Left lung (tissue), 10 donors: ENCODE measurements around the gene VPS37C. TPM values are rescaled to one million over a fixed set of nuclear protein-coding genes. Genes with fewer than 3 reads are reported as not detected.

Experiments used
- ATAC-seq: fragments of 200-7000 bp; cut with Tn5 transposase; one replicate; pipeline ENCODE4 v1.9.1; 2020; ENCODE audit warnings: moderate library complexity
- DNase-seq, 4 donors: peaks; one replicate each; pipeline ENCODE4 v3.0.0-alpha.2; 2013 to 2020
- H3K27ac ChIP-seq, 2 donors: fragments of 200-600 bp; sonication (generic) in 1 of 2; one replicate each; pipeline versions ENCODE4 v1.5.0 to v1.8.0; 2020 to 2021
- H3K27me3 ChIP-seq, 2 donors: fragments of 200-600 bp; sonication (generic) in 1 of 2; one replicate each; pipeline versions ENCODE4 v1.5.0 to v1.8.0; 2020 to 2021
- H3K36me3 ChIP-seq, 2 donors: fragments of 200-600 bp; sonication (generic) in 1 of 2; one replicate each; pipeline versions ENCODE4 v1.5.0 to v1.8.0; 2020 to 2021
- H3K4me1 ChIP-seq, 2 donors: fragments of 200-600 bp; one replicate each; pipeline ENCODE4 v1.8.0; 2021
- H3K4me3 ChIP-seq, 2 donors: fragments of 200-600 bp; sonication (generic) in 1 of 2; one replicate each; pipeline versions ENCODE4 v1.5.0 to v1.8.0; 2020 to 2021; ENCODE audit warnings: mild to moderate bottlenecking in 1 of 2
- H3K9me3 ChIP-seq, 2 donors: fragments of 200-600 bp; sonication (generic) in 1 of 2; one replicate each; pipeline versions ENCODE4 v1.5.0 to v1.8.0; 2020 to 2021
- intact Hi-C, 2 donors: fragments of 100-400 bp; cut with DNase I; formaldehyde crosslinking; loops; one replicate each; pipeline versions ENCODE4 v1.11.2 to v1.14.2; 2022
- polyA plus RNA-seq, 6 donors: library from polyadenylated mRNA; unstranded; fragments of 120-200 nt; gene quantifications; one replicate each; pipeline ENCODE4 v1.2.1, GENCODE V29; 2013; ENCODE audit not compliant: insufficient read length in 6 of 6
- total RNA-seq, 2 donors: library from RNA; stranded (reverse); fragmentation: NEBNext Ultra II Directional; extraction: Animal tissue kit (Norgen Biotek cat#: 25700); gene quantifications; one replicate each; pipeline ENCODE4 v1.2.1, GENCODE V29; 2021
- TF ChIP-seq, protein P1 (sequence below), 2 donors: fragments of 200-600 bp; sonication (generic) in 1 of 2; IDR thresholded peaks; one replicate each; pipeline versions ENCODE4 v1.5.0 to v1.8.0; 2021; ENCODE audit warnings: antibody characterized with exemption in 2 of 2
- donor health status: DM: no; HTN: yes; CAD: no.
- donor health status: DM: no; HTN: no; CAD: no.

VPS37C gene
- total and polyA plus RNA-seq, 8 donors, result 14.7 to 30.8 (median 17.7) TPM

DNA sequence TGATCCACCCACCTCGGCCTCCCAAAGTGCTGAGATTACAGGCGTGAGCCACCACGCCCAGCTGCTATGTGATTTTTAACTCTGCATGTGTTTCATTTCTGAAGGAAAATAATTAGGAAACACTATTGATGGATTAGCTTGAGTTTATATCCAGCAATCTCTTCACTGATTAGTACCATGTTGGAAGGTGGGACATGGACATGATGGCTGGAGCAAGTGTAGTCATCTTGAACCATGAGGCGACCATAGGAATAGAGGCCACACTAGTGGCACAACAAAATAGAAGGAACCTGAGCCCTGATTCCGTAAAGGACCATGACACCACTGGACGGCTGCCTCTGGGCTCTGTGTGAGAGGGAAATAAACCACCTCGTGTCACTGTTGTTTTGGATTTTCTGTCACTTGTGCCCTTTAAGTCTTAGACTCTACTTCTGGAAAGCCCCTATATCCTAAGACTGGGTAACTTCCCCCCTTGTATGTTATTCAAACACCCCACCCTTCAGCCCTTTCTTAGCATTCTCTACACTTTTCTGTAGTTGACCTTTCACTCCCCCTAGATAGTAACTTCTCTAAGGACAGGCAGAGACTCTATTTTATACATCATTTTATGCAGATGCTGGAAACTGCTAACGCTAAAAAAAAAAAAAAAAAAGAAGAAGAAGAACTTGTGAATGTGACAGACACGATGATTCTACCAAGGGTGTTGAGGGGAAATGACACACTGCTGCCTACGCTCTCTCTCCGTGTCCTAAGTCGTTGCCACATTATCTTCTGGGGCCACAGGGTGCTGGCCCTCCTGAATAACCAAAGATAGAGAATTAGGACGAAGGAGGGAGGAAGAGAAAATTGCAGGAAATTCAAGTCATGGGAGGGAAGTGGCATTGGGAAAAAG lies 2.7 kb upstream of the VPS37C start:
- H3K27me3 ChIP-seq, result no peaks in the 10 kb centered on the region
- TF ChIP-seq, protein P1, sequence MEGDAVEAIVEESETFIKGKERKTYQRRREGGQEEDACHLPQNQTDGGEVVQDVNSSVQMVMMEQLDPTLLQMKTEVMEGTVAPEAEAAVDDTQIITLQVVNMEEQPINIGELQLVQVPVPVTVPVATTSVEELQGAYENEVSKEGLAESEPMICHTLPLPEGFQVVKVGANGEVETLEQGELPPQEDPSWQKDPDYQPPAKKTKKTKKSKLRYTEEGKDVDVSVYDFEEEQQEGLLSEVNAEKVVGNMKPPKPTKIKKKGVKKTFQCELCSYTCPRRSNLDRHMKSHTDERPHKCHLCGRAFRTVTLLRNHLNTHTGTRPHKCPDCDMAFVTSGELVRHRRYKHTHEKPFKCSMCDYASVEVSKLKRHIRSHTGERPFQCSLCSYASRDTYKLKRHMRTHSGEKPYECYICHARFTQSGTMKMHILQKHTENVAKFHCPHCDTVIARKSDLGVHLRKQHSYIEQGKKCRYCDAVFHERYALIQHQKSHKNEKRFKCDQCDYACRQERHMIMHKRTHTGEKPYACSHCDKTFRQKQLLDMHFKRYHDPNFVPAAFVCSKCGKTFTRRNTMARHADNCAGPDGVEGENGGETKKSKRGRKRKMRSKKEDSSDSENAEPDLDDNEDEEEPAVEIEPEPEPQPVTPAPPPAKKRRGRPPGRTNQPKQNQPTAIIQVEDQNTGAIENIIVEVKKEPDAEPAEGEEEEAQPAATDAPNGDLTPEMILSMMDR (IDR thresholded peaks at IDR 0.05), result no peak
- H3K36me3 ChIP-seq, result no peaks in the 10 kb centered on the region
- DNase-seq (peak in 1 of 4 donors; percentile 56), ATAC-seq (peak; percentile 2)
- intact Hi-C loops, result no loop called here
- H3K4me1 ChIP-seq, result peaks cover 12 to 63% of the 10 kb centered on the region in 2 donors
- H3K4me3 ChIP-seq, result peak overlapping the region in 1 of 2 donors; percentile 21
- H3K27ac ChIP-seq, result peak overlapping the region; percentile 69 to 99
- no peaks in the 10 kb centered on the region for H3K9me3 ChIP-seq

DNA sequence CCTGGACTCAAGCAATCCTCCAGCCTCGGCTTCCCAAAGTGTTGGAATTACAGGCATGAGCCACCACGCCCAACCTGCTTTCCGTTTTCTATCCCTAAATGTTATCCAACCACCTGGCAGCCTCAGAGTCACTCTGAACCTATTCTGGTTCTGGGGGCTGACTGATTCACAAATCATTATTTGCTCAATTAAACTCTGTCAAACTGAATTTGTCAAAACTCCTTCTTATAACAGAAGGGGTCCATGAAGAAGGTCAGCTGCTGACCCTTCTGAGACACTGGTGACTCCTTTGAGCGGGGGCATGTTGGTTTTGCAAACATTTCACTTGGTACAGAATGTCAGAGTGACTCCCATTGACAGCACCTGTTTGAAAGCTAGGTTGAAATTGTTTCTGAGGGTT lies 1.8 kb upstream of the VPS37C start:
- Histone ChIP-seq H3K4me1 (peaks cover 19 to 70% of the 10 kb centered on the region in 2 donors), H3K27ac (peak overlapping the region in 1 of 2 donors; percentile 99), H3K27me3 (no peaks in the 10 kb centered on the region), H3K36me3 (no peaks in the 10 kb centered on the region), H3K4me3 (no peak overlapping the region), H3K9me3 (no peaks in the 10 kb centered on the region)
- ATAC-seq (no peak), DNase-seq (no peak)
- TF ChIP-seq, protein P1 (IDR thresholded peaks at IDR 0.05), result no peak
- intact Hi-C loops, result no loop called here

DNA sequence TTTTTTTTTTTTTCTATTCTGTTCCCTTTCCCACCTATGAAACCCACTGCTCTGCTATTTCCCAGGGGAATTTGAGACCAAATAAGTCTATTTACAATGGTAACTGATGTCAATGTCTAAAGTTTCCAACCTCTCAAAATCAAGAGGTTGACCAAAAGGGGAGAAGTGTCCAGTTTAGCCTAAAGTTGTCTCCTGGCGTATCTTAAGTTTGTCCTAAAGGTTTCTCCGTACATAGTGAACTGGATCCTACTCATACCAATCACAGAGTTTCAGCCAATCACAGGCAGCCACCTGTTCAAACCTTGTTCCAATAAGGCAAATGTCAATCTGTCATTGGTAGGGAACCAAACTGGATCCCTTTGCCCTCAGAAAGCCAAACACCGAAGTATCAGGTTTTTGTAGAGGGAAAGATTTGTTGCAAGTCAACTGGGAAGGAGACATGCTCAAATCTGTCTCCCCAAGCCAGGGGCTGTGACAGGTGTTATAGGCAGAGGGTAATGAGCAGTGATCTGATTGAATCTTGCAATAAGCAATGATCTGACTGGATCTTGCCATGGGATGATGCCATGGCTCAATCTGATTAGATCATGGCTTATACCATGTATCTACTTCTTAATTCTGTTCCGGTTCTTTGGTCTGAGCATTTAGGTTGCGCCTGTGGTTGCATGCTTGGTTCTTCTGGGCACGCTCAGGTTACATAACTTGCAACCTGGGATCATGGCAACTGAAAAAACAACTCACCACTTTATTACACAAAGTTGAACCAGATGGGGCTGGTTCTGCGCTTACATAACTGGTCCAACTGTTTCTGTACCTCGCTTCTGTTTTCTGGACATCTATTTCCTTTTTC lies 1.1 kb upstream of the VPS37C start:
- DNase-seq (no peak), ATAC-seq (no peak)
- intact Hi-C loops, result no loop called here

DNA sequence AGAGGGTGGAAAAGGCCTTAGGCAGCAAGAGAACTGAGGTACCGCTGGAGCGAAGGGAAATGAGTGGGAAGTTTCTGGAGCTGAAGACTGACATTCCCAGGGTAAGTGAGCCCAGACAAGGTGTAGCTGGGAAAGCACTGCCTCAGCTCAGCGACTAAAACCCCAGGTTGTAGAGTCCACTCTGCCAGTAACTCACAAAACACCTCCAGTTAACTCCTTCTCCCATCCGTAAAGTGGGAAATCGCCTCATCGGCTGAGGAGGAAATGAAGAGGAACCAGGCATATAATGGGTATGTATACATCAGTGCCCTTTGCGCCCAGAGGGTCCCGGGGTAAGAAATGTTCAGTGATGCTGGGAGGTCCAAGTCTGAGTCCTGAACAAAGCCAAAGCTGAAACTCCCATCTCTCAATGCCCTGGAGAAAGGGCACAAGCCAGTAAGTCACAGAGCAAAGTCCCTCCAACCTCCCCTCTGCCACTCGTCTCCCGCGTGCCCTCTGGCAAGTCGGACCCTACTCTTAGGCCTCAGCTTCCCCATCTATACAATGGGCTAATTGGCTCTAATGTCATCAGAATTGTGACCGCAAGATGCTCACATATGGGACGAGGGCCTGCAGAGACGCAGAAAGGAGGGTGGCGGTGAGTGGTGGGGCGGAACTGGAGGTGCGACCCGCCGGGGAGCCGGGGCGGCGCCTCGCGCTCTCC lies 588 bp downstream of the VPS37C start:
- peak overlapping the region; percentile 67 to 77 for H3K4me3 ChIP-seq
- DNase-seq, result no peak
- intact Hi-C loops, result no loop called here
- peak overlapping the region; percentile 99 for H3K27ac ChIP-seq
- no peaks in the 10 kb centered on the region for H3K27me3 ChIP-seq
- no peaks in the 10 kb centered on the region for H3K36me3 ChIP-seq
- no peak for ATAC-seq
- no peaks in the 10 kb centered on the region for H3K9me3 ChIP-seq
- TF ChIP-seq, protein P1 (IDR thresholded peaks at IDR 0.05), result no peak
- peaks cover 19 to 78% of the 10 kb centered on the region in 2 donors for H3K4me1 ChIP-seq

More for the DNA sequence above, 1.1 kb upstream of the VPS37C start:
- H3K36me3 ChIP-seq, result no peaks in the 10 kb centered on the region
- H3K4me3 ChIP-seq, result peak overlapping the region; percentile 67 to 77
- H3K27ac ChIP-seq, result peak overlapping the region; percentile 99
- no peaks in the 10 kb centered on the region for H3K9me3 ChIP-seq
- peaks cover 19 to 69% of the 10 kb centered on the region in 2 donors for H3K4me1 ChIP-seq
- TF ChIP-seq, protein P1 (IDR thresholded peaks at IDR 0.05), result no peak
- H3K27me3 ChIP-seq, result no peaks in the 10 kb centered on the region
